Body of pancreas (tissue), 4 donors: ENCODE data around the gene GLS2.

ENCODE experiments used
- POLR2A ChIP-seq, 3 donors: fragments of 450-650 bp; IDR thresholded peaks; one replicate each; pipeline ENCODE4 v1.6.1; 2016; ENCODE audit warnings: antibody characterized with exemption in 3 of 3, mild to moderate bottlenecking in 2 of 3
- TF ChIP-seq, protein P1 (sequence below), 7 experiments: fragments of 450-650 bp in 4 of 7; fragments of 200-600 bp in 3 of 7; sonication (generic) in 3 of 7; IDR thresholded peaks; one replicate each; pipeline ENCODE4 v1.5.1; 2016 to 2019; ENCODE audit warnings: antibody characterized with exemption in 7 of 7

DNA sequence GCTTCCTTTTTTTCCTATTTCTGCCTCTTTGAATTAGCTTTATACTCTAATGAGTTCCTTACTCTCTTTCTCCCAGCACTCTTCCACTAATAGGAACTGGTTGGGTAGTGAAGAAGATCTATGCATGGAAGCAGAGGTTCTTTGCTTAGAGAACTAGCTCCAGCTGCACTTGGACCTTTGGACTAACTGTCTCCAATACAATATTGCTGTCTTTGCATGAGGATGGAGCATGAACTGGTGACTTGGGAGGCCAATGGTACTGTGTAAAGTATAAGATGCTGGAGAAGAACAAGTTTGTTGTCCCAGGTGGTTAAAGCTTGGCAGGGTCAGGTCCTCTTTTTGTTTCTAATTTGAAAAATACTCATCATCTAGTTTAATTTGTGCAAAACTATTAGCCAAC lies 2.4 kb upstream of the GLS2 start:
- no peak for TF ChIP-seq POLR2A (IDR thresholded peaks at IDR 0.05)
- TF ChIP-seq, protein P1, sequence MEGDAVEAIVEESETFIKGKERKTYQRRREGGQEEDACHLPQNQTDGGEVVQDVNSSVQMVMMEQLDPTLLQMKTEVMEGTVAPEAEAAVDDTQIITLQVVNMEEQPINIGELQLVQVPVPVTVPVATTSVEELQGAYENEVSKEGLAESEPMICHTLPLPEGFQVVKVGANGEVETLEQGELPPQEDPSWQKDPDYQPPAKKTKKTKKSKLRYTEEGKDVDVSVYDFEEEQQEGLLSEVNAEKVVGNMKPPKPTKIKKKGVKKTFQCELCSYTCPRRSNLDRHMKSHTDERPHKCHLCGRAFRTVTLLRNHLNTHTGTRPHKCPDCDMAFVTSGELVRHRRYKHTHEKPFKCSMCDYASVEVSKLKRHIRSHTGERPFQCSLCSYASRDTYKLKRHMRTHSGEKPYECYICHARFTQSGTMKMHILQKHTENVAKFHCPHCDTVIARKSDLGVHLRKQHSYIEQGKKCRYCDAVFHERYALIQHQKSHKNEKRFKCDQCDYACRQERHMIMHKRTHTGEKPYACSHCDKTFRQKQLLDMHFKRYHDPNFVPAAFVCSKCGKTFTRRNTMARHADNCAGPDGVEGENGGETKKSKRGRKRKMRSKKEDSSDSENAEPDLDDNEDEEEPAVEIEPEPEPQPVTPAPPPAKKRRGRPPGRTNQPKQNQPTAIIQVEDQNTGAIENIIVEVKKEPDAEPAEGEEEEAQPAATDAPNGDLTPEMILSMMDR (IDR thresholded peaks at IDR 0.05): no peak
